HG03135 (cell line): ENCODE data around the gene CEP72.

Experiments used
- ATAC-seq: cut with Tn5 transposase; IDR thresholded peaks from one replicate; pipeline ENCODE4 v1.9.1; 2021; ENCODE audit warnings: mild to moderate bottlenecking, moderate library complexity; ENCODE audit not compliant: unreplicated experiment

The CEP72 gene

GRCh38 chr5:652023-652515 is 39.9 kb downstream of the CEP72 start:
- no peak for ATAC-seq

GRCh38 chr5:652773-653350 is 40.7 kb downstream of the CEP72 start:
- no peak for ATAC-seq

- no peak for ATAC-seq
Measured at GRCh38 chr5:654071-654778, 42.1 kb downstream of the CEP72 start.

GRCh38 chr5:655406-655805 is 43.3 kb downstream of the CEP72 start:
- no peak for ATAC-seq

- no peak for ATAC-seq
Measured at GRCh38 chr5:657570-657969, 45.4 kb downstream of the CEP72 start.

- no peak for ATAC-seq
Measured at GRCh38 chr5:658103-658502, 46.0 kb downstream of the CEP72 start.

GRCh38 chr5:659496-660263 is 47.5 kb downstream of the CEP72 start:
- ATAC-seq, result no peak

- no peak for ATAC-seq
Measured at GRCh38 chr5:660491-661030, 48.4 kb downstream of the CEP72 start.

GRCh38 chr5:661891-662750 is 50.0 kb downstream of the CEP72 start:
- ATAC-seq, result no peak

- no peak for ATAC-seq
Measured at GRCh38 chr5:662751-663435, 50.8 kb downstream of the CEP72 start.

- no peak for ATAC-seq
Measured at GRCh38 chr5:663436-664342, 51.5 kb downstream of the CEP72 start.

GRCh38 chr5:664343-664993 is 52.3 kb downstream of the CEP72 start:
- ATAC-seq, result no peak

- ATAC-seq, result no peak
Measured at GRCh38 chr5:664994-665360, 52.8 kb downstream of the CEP72 start.

- no peak for ATAC-seq
Measured at GRCh38 chr5:665541-665955, 53.4 kb downstream of the CEP72 start.

GRCh38 chr5:665956-666711 is 54.0 kb downstream of the CEP72 start:
- no peak for ATAC-seq

- ATAC-seq, result no peak
Measured at GRCh38 chr5:666816-667498, 54.8 kb downstream of the CEP72 start.

- no peak for ATAC-seq
Measured at GRCh38 chr5:668283-668995, 56.3 kb downstream of the CEP72 start.
